Epithelial cell of proximal tubule (primary cell): Measurements from ENCODE around the gene TUBA3E. TPM values are rescaled to one million over a fixed set of nuclear protein-coding genes. Genes with fewer than 3 reads are reported as not detected.
"Not testable (repeated sequence)": the region's sequence is repeated elsewhere in the genome, so short reads cannot be mapped to it uniquely, and the experiment has no call there.

Experiments used
- DNase-seq: peaks from one replicate; pipeline ENCODE4 v3.0.0-alpha.2; 2011; ENCODE audit warnings: low read depth
- H3K4me3 ChIP-seq: 2 replicates; pipeline ENCODE4 v1.5.1; 2011; ENCODE audit warnings: low read depth, mild to moderate bottlenecking, low read length
- CTCF ChIP-seq: conservative IDR thresholded peaks from 2 replicates; pipeline ENCODE4 v1.5.1; 2012; ENCODE audit warnings: low read depth, mild to moderate bottlenecking, low read length
- total RNA-seq: library from RNA; depleted of rRNA; stranded (reverse); fragments of >200 nt; gene quantifications from 2 replicates; pipeline ENCODE4 v1.2.3, GENCODE V29; 2015

TUBA3E gene
- not detected in 2 replicates for total RNA-seq

DNA sequence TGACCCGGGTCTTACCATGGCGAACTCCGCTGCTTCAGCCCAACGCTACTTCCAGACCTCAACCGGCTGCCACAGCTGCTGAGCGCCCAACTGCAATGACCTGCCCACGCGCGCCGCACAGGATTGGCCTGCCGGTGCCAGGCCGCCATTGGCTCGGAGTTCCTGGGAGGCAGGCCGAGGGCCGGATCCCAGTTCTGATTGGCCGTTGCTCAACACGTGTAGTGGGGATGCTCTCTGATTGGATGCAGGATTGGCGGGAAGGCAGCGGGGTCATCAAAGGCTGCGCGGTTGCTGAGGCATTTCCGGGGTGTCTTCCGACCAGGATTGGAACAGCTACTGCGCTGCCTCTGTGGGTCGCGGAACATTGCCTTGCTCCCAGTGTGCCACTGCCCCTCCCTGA is at the start of gene TUBA3E:
Gene TUBA3E, minus strand, starts transcription at position 97 of the 400 bp plus-strand sequence. Its CDS starts 79 bp downstream, at position 18.
- DNase-seq: no peak
- no peak for TF ChIP-seq CTCF
- H3K4me3 ChIP-seq: no peak within 1 kb of the TSS

DNA sequence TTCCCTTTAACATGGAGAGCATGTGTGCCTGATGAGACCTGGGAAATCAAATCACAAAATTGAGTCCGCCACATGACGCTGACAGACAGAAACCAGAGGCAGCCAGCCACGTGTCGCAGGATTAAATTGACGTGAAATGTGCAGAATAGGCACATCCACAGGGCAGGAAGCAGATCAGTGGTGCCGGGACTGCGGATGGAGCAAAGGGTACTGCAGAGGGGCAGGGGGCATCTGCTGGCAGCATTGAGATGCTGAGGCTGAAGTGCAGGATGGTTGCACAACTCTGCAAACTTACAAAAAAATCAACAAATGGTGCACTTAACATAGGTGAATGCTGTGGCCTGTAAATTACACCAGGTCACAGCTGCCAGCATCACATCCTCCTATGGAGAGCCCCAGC is 48.2 kb upstream of the TUBA3E start:
- no peak overlapping the region for H3K4me3 ChIP-seq
- no peak for DNase-seq
- TF ChIP-seq CTCF: no peak

- DNase-seq: no peak
- TF ChIP-seq CTCF: no peak
- no peak overlapping the region for H3K4me3 ChIP-seq
Observed at GRCh38 chr2:130245976-130246375, 47.7 kb upstream of the TUBA3E start.

DNA sequence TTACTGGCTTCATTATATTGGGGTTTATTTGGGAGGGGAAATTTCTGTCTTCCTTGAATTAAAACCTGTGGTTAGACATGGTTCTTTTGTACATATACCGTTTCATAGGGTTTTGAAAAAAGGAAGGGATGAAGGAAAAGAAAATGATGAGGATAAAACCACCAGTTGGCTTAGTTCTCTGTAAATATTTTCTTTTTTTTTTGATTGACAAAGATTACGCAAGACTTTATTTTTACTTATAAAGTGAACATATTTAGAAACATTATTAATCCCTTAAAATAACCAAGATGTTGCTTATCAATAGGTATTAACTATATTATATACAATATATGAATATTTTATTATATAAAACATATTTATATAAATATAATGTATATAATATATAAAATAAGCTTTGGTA is 45.1 kb upstream of the TUBA3E start:
- no peak for TF ChIP-seq CTCF
- no peak overlapping the region for H3K4me3 ChIP-seq
- DNase-seq: no peak

DNA sequence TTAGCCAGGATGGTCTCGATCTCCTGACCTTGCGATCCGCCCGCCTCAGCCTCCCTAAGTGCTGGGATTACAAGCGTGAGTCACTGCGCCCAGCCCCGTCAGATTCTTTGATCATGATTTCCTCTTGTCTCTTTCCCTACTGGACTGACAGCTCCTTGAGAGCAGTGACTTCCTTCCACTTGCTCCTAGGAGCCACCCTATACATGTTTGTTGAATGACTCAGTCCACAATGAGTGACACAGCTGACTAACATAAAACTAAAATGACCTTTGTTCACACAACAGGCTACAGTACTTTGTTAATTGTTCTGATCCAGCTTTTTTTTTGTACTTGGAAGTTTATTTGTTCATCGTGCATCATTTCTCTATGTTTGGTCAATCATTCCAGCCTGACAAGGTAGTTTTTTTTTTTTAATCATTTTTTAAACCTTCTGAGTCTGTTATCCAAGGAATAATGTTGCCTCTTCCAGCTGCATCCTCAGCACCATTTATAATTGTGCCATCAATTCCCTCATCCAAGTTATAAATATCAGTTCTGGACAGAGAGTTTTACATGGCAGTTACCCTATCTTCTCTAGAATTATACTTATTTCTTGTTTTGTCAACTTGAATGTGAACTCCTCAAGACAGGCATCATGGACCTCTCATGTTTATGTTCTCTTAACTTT is 42.9 kb upstream of the TUBA3E start:
- no peak overlapping the region for H3K4me3 ChIP-seq
- TF ChIP-seq CTCF: no peak
- peak; percentile 69 for DNase-seq

GRCh38 chr2:130239581-130239980 is 41.3 kb upstream of the TUBA3E start:
- not testable (repeated sequence) for H3K4me3 ChIP-seq, DNase-seq

DNA sequence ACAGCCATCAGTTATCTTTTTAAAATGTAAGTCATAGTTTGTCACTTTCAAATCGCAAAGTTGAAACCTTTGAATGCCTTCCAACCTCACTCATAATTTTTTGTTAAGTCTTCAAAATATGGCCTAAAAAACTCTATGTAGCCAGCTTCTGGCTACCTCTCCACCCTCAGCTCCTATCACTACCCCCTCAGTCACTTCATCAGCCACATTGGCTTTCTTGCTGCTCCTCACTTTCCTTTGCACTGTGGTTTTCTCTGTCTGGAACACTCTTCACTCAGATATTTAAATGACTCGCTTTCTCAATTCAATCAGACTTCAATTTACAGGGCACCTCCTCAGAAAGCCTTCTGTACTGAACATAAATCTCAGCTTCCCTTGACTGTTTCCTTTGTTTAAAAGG is 34.8 kb upstream of the TUBA3E start:
- not testable (repeated sequence) for H3K4me3 ChIP-seq, DNase-seq

- TF ChIP-seq CTCF: no peak
- DNase-seq: no peak
- no peak overlapping the region for H3K4me3 ChIP-seq
Observed at GRCh38 chr2:130231656-130232055, 33.4 kb upstream of the TUBA3E start.

- not testable (repeated sequence) for DNase-seq, H3K4me3 ChIP-seq
Observed at GRCh38 chr2:130230907-130231306, 32.7 kb upstream of the TUBA3E start.

GRCh38 chr2:130230376-130230775 is 32.1 kb upstream of the TUBA3E start:
- not testable (repeated sequence) for DNase-seq, H3K4me3 ChIP-seq

DNA sequence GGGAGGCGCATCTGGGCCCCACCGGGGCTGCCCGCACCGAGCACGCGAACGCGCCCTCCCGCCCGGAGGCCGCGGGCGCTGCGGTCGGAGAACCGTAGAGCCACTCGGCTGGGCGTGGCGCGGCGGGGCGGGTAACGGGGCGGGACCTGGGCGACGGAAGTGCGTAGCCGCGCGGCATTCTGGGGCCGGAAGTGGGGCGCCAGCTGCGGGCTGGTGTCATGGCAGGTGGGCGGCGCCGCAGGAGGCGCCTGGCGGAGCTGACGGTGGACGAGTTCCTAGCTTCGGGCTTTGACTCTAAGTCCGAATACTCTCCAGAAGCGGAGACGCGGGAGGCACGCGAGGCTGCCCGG is 30.9 kb upstream of the TUBA3E start:
- not testable (repeated sequence) for DNase-seq, H3K4me3 ChIP-seq

DNA sequence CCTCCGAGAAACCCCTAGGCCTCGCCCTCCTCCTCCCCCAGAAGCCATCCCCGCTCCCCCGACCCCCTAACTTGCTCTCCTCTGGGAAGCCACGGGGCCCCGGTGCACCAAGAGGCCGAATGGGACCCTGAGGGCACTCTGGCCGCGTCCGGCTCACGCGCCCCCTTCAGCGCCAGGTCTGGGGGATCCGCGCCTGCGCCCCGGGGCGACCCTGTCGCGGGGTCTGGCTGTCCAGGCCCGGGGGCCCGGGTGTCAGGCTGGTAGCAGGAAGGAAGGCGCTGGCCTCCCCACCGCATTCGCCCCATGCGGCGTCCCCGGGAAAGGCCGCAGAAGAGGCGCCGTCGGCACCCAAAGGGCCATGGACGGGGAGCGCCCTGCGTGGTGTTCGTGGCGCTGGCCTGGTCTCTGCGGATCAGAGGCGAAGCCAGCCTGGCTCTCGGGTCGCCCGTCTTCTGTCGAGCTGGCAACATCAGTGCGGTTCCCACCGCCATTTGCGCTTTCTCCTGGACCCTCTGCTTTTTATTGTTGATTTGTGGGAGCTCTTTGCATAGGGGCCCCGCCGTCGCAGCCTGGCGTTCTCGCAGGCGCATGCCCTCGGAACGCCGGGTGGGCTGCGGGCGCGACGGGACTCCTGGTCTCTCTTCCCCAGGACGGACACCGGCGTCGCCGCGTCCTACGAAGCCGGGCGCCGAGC is 30.4 kb upstream of the TUBA3E start:
- H3K4me3 ChIP-seq, DNase-seq: not testable (repeated sequence)
